ENCODE results near the gene CDON. TPM values are rescaled to one million over a fixed set of nuclear protein-coding genes. Genes with fewer than 3 reads are reported as not detected.

CDON gene
- total RNA-seq, 3 donors from 2014 or later (not counting 1 experiment from before 2014, with no cell fraction given): 0.25 to 0.38 TPM; not detected in 1

- no peak overlapping the region for H3K27ac ChIP-seq (ENCODE audit: low read length)
- Mint-ChIP-seq H3K27ac (no peak overlapping the region), H3K27me3 (ENCODE audit: low read depth in 2 of 2) (peaks cover 6 to 11% of the 10 kb centered on the region in 2 donors), H3K36me3 (peaks cover 8% of the 10 kb centered on the region), H3K9me3 (peaks cover 0 to 6% of the 10 kb centered on the region in 2 donors), H3K4me1 (no peaks in the 10 kb centered on the region), H3K4me3 (no peak overlapping the region)
- intact Hi-C loops (cut with micrococcal nuclease): no loop called here
- H3K4me3 ChIP-seq (ENCODE audit: low read length): no peak overlapping the region
- DNase-seq (no peak), ATAC-seq (no peak)
- no peaks in the 10 kb centered on the region for H3K27me3 ChIP-seq (ENCODE audit: control insufficient read depth, insufficient read depth, low read length)
- no peak for TF ChIP-seq CTCF (IDR thresholded peaks at IDR 0.05)
- H3K36me3 ChIP-seq (ENCODE audit: control insufficient read depth, insufficient read depth, low read length): no peaks in the 10 kb centered on the region
- 83% methylated on average over 3 of the region's 4 CpGs for WGBS (ENCODE audit: insufficient coverage)
- H3K4me1 ChIP-seq (ENCODE audit: control insufficient read depth, insufficient read depth, low read length): no peaks in the 10 kb centered on the region
- H3K9me3 ChIP-seq (ENCODE audit: control insufficient read depth, insufficient read depth, low read length): no peaks in the 10 kb centered on the region
These were observed 103.7 kb downstream of the CDON start for GRCh38 chr11:125958872-125959400.

DNA sequence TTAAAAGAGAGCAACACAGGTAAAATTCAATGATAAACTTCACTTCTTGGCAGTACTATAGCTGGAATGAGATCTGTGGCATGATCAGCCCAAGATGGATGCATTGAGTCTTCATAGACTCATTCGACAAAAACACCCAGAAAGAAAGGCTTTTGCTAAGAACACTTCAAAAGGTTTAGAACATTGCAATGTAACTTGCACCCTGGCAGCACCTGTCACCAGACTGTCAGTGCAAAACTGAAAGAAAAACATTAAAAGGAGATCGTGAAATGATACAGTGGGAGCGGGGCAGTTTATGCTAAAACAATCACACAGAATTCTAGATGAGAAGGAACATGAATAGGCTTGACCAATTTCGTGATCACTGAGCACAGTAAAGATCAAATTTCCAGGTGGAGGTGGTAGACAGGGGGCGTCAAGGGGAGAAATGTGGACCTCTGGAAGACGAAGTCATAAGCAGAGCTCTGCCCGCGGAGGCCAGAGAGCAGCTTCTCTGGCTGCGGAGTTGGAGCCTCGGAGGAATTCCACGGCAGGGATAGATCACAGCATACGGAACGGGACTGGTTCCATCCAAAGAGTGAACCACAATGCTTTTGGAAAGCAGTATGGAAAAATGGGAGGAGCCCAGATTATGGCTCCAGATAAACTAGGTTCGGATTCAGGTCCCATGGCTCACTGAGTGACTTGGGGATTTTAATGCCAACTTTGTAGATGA lies 104.9 kb downstream of the CDON start:
- Histone ChIP-seq H3K27ac (ENCODE audit: low read length) (no peak overlapping the region), H3K27me3 (ENCODE audit: control insufficient read depth, insufficient read depth, low read length) (no peaks in the 10 kb centered on the region), H3K9me3 (ENCODE audit: control insufficient read depth, insufficient read depth, low read length) (no peaks in the 10 kb centered on the region), H3K4me1 (ENCODE audit: control insufficient read depth, insufficient read depth, low read length) (no peaks in the 10 kb centered on the region), H3K36me3 (ENCODE audit: control insufficient read depth, insufficient read depth, low read length) (no peaks in the 10 kb centered on the region), H3K4me3 (ENCODE audit: low read length) (no peak overlapping the region)
- TF ChIP-seq CTCF (IDR thresholded peaks at IDR 0.05): no peak
- no peak for DNase-seq
- 75% methylated on average over 14 of the region's 14 CpGs for WGBS (ENCODE audit: insufficient coverage)
- peaks cover 0 to 4% of the 10 kb centered on the region in 2 donors for H3K9me3 Mint-ChIP-seq
- H3K27me3 Mint-ChIP-seq (ENCODE audit: low read depth in 2 of 2): peaks cover 6 to 8% of the 10 kb centered on the region in 2 donors
- no peaks in the 10 kb centered on the region for H3K4me1 Mint-ChIP-seq
- ATAC-seq: no peak
- H3K27ac Mint-ChIP-seq: no peak overlapping the region
- intact Hi-C loops (cut with micrococcal nuclease): no loop called here
- H3K36me3 Mint-ChIP-seq: peaks cover 3% of the 10 kb centered on the region
- H3K4me3 Mint-ChIP-seq: no peak overlapping the region

DNA sequence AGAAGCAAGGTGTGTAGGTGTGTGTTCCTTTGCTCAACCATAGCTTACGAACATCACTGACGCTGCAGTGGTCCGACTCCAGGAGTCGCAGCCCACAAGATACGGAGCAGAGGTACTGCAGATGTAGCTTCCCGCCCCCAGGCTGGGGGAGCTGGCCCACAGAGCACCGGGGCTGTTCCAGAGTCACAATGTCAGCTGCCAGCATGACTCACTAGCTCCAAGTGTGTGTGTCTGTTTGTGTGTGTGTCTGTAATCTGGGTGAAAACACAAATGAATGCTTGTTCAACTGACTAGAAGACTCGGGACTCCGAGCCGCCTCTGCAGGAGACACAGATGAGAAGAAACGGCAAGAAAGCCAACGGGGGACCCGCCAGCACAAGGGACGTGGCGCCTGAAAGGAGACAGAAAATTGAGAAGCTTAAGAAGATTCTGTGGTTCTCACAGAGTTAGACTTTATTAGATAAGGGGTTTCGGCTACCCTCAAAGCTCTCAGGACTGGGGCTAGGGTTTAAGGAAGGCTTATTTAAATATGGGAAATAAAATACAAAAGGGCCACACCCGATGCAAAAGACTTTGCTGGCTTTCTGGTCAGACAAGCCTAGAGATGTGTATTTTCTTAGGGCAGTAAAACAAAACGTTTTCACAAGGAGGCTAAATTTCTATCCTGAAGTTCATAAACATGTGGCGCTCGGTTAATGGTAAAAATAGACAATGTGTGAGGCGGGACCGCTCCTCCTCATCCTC lies 106.1 kb downstream of the CDON start:
- Mint-ChIP-seq H3K4me1 (no peaks in the 10 kb centered on the region), H3K27ac (no peak overlapping the region), H3K4me3 (no peak overlapping the region), H3K27me3 (ENCODE audit: low read depth in 2 of 2) (peaks cover 1 to 3% of the 10 kb centered on the region in 2 donors), H3K36me3 (no peaks in the 10 kb centered on the region), H3K9me3 (no peaks in the 10 kb centered on the region)
- H3K9me3 ChIP-seq (ENCODE audit: control insufficient read depth, insufficient read depth, low read length): no peaks in the 10 kb centered on the region
- TF ChIP-seq CTCF (IDR thresholded peaks at IDR 0.05): no peak
- H3K27me3 ChIP-seq (ENCODE audit: control insufficient read depth, insufficient read depth, low read length): no peaks in the 10 kb centered on the region
- no peaks in the 10 kb centered on the region for H3K4me1 ChIP-seq (ENCODE audit: control insufficient read depth, insufficient read depth, low read length)
- no peaks in the 10 kb centered on the region for H3K36me3 ChIP-seq (ENCODE audit: control insufficient read depth, insufficient read depth, low read length)
- DNase-seq (no peak), ATAC-seq (no peak)
- no peak overlapping the region for H3K27ac ChIP-seq (ENCODE audit: low read length)
- WGBS (ENCODE audit: insufficient coverage): 86% methylated on average over 22 of the region's 22 CpGs
- intact Hi-C loops (cut with micrococcal nuclease): no loop called here
- H3K4me3 ChIP-seq (ENCODE audit: low read length): no peak overlapping the region

Measured in natural killer cell (primary cell).